Osteoblast (primary cell): Measurements from ENCODE around the gene MMD. TPM values are rescaled to one million over a fixed set of nuclear protein-coding genes. Genes with fewer than 3 reads are reported as not detected.

Experiments used
- DNase-seq: peaks from one replicate; pipeline ENCODE4 v3.0.0; 2011; ENCODE audit warnings: low spot score, mixed read lengths; ENCODE audit not compliant: insufficient read length; ENCODE audit errors: missing footprints
- H2AFZ ChIP-seq: 2 replicates; pipeline ENCODE4 v1.6.0; 2011; ENCODE audit warnings: mild to moderate bottlenecking, low read length
- H3K27ac ChIP-seq: 2 replicates; pipeline ENCODE4 v1.5.1; 2011; ENCODE audit warnings: mild to moderate bottlenecking, low read depth, low read length, moderate library complexity
- H3K27me3 ChIP-seq: 2 replicates; pipeline ENCODE4 v1.6.0; 2012; ENCODE audit warnings: mild to moderate bottlenecking, control low read depth, inconsistent platforms, low read length, moderate library complexity; ENCODE audit not compliant: insufficient read depth
- H3K36me3 ChIP-seq: 2 replicates; pipeline ENCODE4 v1.5.1; 2011; ENCODE audit warnings: mild to moderate bottlenecking, low read length, control low read depth, moderate library complexity; ENCODE audit not compliant: insufficient read depth
- H3K4me1 ChIP-seq: 2 replicates; pipeline ENCODE4 v1.5.1; 2011; ENCODE audit warnings: mild to moderate bottlenecking, low read length, control low read depth, moderate library complexity; ENCODE audit not compliant: insufficient read depth
- H3K4me2 ChIP-seq: 2 replicates; pipeline ENCODE4 v1.6.0; 2011; ENCODE audit warnings: mild to moderate bottlenecking, low read length; ENCODE audit not compliant: insufficient read depth
- H3K4me3 ChIP-seq: fragments of 200-600 bp; sonication (generic); 3 replicates; pipeline ENCODE4 v1.5.1; 2012; ENCODE audit warnings: mild to moderate bottlenecking, low read length, inconsistent platforms; ENCODE audit not compliant: insufficient read depth
- H3K79me2 ChIP-seq: 2 replicates; pipeline ENCODE4 v1.6.0; 2012; ENCODE audit warnings: mild to moderate bottlenecking, low read length, control low read depth, inconsistent platforms; ENCODE audit not compliant: insufficient read depth
- H3K9me3 ChIP-seq: 2 replicates; pipeline ENCODE4 v1.5.1; 2011; ENCODE audit warnings: low read depth, low read length, control low read depth
- H4K20me1 ChIP-seq: 2 replicates; pipeline ENCODE4 v1.6.0; 2012; ENCODE audit warnings: mild to moderate bottlenecking, low read length, control low read depth; ENCODE audit not compliant: insufficient read depth
- total RNA-seq: library from RNA; depleted of rRNA; stranded (reverse); fragments of >200 nt; gene quantifications from 2 replicates; pipeline ENCODE4 v1.2.3, GENCODE V29; 2012
- TF ChIP-seq, protein P1 (sequence below): IDR thresholded peaks from 2 replicates; pipeline ENCODE4 v1.5.1; 2011; ENCODE audit warnings: mild to moderate bottlenecking, low read depth, low read length, moderate library complexity; ENCODE audit errors: extremely low read depth

MMD gene
- total RNA-seq, 1 donor = 6.5 TPM

DNA sequence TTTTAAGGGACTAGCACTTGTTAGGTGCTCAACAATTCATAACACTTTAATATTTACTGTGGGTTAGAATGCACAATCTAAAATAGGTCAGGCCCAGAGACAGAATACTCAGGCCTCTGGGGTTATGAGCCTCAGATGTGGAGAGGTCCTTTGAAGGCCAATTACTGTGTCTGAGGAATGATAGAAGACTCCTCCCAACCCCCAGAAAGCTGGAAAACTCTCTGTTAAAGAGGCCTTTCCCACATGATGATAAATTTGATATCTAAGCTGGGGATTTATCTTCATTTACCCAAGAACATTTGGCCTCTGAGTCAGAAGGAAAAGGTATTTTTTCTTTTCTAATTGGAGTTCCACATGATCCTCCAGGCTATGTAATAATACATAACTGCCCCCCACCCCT lies 41.1 kb upstream of the MMD start:
- Histone ChIP-seq H2AFZ (no peak overlapping the region), H3K79me2 (no peaks in the 10 kb centered on the region), H3K27me3 (no peaks in the 10 kb centered on the region), H3K4me2 (no peak overlapping the region), H4K20me1 (no peaks in the 10 kb centered on the region), H3K27ac (no peak overlapping the region), H3K4me3 (no peak overlapping the region), H3K36me3 (no peaks in the 10 kb centered on the region), H3K4me1 (peaks cover 10% of the 10 kb centered on the region), H3K9me3 (no peaks in the 10 kb centered on the region)
- DNase-seq = no peak
- TF ChIP-seq, protein P1, sequence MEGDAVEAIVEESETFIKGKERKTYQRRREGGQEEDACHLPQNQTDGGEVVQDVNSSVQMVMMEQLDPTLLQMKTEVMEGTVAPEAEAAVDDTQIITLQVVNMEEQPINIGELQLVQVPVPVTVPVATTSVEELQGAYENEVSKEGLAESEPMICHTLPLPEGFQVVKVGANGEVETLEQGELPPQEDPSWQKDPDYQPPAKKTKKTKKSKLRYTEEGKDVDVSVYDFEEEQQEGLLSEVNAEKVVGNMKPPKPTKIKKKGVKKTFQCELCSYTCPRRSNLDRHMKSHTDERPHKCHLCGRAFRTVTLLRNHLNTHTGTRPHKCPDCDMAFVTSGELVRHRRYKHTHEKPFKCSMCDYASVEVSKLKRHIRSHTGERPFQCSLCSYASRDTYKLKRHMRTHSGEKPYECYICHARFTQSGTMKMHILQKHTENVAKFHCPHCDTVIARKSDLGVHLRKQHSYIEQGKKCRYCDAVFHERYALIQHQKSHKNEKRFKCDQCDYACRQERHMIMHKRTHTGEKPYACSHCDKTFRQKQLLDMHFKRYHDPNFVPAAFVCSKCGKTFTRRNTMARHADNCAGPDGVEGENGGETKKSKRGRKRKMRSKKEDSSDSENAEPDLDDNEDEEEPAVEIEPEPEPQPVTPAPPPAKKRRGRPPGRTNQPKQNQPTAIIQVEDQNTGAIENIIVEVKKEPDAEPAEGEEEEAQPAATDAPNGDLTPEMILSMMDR = no peak

DNA sequence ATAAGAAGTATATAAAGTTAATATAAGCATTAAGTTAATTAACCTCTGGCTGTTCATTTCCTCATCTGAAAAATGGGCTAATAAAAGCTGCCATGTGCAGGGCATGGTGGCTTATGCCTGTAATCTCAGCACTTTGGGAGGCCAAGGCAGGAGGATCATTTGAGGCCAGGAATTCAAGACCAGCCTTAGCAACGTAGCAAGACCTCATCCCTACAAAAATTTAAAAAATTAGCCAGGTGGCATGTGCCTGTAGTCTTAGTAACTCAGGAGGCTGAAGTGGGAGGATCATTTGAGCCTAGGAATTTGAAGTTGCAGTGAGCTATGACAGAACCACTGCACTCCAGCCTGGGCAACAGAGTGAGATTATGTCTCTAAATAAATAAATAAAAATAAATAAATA lies 40.6 kb upstream of the MMD start:
- TF ChIP-seq, protein P1 = no peak
- no peak overlapping the region for H2AFZ ChIP-seq
- no peaks in the 10 kb centered on the region for H3K36me3 ChIP-seq
- H3K9me3 ChIP-seq = no peaks in the 10 kb centered on the region
- no peak for DNase-seq
- no peak overlapping the region for H3K27ac ChIP-seq
- no peaks in the 10 kb centered on the region for H4K20me1 ChIP-seq
- H3K79me2 ChIP-seq = no peaks in the 10 kb centered on the region
- no peak overlapping the region for H3K4me3 ChIP-seq
- peaks cover 10% of the 10 kb centered on the region for H3K4me1 ChIP-seq
- no peaks in the 10 kb centered on the region for H3K27me3 ChIP-seq
- H3K4me2 ChIP-seq = no peak overlapping the region

DNA sequence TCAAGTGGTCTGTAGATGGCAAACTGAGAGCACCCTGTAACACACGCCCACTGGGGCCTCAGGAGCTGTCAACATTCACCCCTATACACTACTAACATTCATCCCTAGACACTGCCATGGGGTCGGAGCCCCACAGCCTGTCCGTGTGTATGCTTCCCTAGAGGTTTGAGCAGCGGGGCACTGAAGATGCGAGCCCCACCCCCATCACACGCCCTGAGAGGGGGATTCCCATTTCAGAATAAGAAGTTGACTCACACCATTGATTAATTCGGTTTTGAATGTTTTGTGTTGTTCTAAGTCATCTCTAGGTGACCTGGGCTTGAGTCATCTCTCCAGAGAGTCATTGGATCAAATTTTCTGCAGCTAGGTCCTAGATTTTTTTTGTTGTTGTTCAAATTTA lies 37.3 kb upstream of the MMD start:
- H3K27ac ChIP-seq = no peak overlapping the region
- DNase-seq = peak; percentile 82
- H3K36me3 ChIP-seq = no peaks in the 10 kb centered on the region
- H3K4me1 ChIP-seq = peaks cover 40% of the 10 kb centered on the region
- no peaks in the 10 kb centered on the region for H4K20me1 ChIP-seq
- peak overlapping the region; percentile 59 for H3K4me2 ChIP-seq
- no peak overlapping the region for H3K4me3 ChIP-seq
- H3K9me3 ChIP-seq = no peaks in the 10 kb centered on the region
- H3K79me2 ChIP-seq = no peaks in the 10 kb centered on the region
- no peak overlapping the region for H2AFZ ChIP-seq
- TF ChIP-seq, protein P1 = no peak
- H3K27me3 ChIP-seq = no peaks in the 10 kb centered on the region

DNA sequence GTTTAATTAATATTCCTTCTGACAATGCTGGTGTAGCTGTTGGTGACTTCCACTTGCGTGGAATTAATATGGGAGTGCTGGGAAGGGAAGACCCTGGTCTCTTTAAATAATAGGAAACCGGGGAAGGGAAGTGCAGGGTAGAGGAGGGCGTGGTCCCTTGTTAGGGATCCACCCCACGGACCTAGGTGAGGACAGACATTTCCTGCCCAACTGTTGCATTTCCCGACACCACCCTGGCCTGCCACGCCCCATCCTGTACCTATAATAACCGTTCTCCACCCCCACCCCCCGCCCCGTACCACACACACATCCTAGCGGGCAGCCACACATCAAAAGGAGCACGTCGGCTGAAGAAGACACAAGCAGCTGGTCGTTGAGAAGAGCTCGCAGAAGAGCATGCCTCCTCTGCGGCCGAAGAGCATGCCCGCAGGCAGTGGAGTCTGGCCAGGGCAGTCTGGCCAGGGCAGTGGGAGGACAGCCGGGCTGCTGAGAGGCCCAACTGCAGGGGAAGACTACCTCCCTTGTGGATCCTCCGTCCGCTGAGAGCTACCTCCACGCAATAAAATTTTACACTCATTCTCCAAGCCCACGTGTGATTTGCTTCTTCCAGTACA lies 36.8 kb upstream of the MMD start:
- peak overlapping the region; percentile 59 for H3K4me2 ChIP-seq
- no peak for DNase-seq
- no peak overlapping the region for H2AFZ ChIP-seq
- TF ChIP-seq, protein P1 = no peak
- no peaks in the 10 kb centered on the region for H3K9me3 ChIP-seq
- no peak overlapping the region for H3K27ac ChIP-seq
- H3K27me3 ChIP-seq = no peaks in the 10 kb centered on the region
- no peaks in the 10 kb centered on the region for H3K36me3 ChIP-seq
- no peaks in the 10 kb centered on the region for H4K20me1 ChIP-seq
- no peaks in the 10 kb centered on the region for H3K79me2 ChIP-seq
- peaks cover 42% of the 10 kb centered on the region for H3K4me1 ChIP-seq
- H3K4me3 ChIP-seq = no peak overlapping the region
